ENCODE measurements around the gene CMIP.

The CMIP gene

GRCh38 chr16:81590714-81591544, 146.3 kb downstream of the CMIP start:
- no peak for DNase-seq

GRCh38 chr16:81591545-81591870, 146.9 kb downstream of the CMIP start:
- no peak for DNase-seq

- no peak for DNase-seq
These were observed 147.8 kb downstream of the CMIP start for GRCh38 chr16:81592353-81592866.

GRCh38 chr16:81593481-81593880, 148.9 kb downstream of the CMIP start:
- no peak for DNase-seq

- no peak for DNase-seq
These were observed 151.2 kb downstream of the CMIP start for GRCh38 chr16:81595629-81596292.

GRCh38 chr16:81597079-81597658, 152.6 kb downstream of the CMIP start:
- no peak for DNase-seq

GRCh38 chr16:81598083-81598482, 153.5 kb downstream of the CMIP start:
- DNase-seq = no peak

GRCh38 chr16:81599034-81599744, 154.6 kb downstream of the CMIP start:
- no peak for DNase-seq

- no peak for DNase-seq
These were observed 155.7 kb downstream of the CMIP start for GRCh38 chr16:81600275-81600674.

- no peak for DNase-seq
These were observed 156.4 kb downstream of the CMIP start for GRCh38 chr16:81601008-81601428.

- DNase-seq = no peak
These were observed 157.1 kb downstream of the CMIP start for GRCh38 chr16:81601601-81602255.

- DNase-seq = no peak
These were observed 157.7 kb downstream of the CMIP start for GRCh38 chr16:81602256-81602776.

GRCh38 chr16:81602792-81603191, 158.2 kb downstream of the CMIP start:
- no peak for DNase-seq

- DNase-seq = no peak
These were observed 160.4 kb downstream of the CMIP start for GRCh38 chr16:81604960-81605383.

GRCh38 chr16:81606039-81606438, 161.4 kb downstream of the CMIP start:
- DNase-seq = no peak

GRCh38 chr16:81607006-81607405, 162.4 kb downstream of the CMIP start:
- DNase-seq = no peak

- no peak for DNase-seq
These were observed 163.4 kb downstream of the CMIP start for GRCh38 chr16:81607805-81608522.

- DNase-seq = no peak
These were observed 164.1 kb downstream of the CMIP start for GRCh38 chr16:81608523-81609209.

GRCh38 chr16:81609323-81609892, 164.8 kb downstream of the CMIP start:
- no peak for DNase-seq

GRCh38 chr16:81610144-81610842, 165.7 kb downstream of the CMIP start:
- no peak for DNase-seq
